ENCODE results near the gene ANKRD29.
A peak's percentile ranks its signal among the peaks of the same experiment; 100 is the strongest.

ANKRD29 gene

GRCh38 chr18:23596183-23596582 is 66.5 kb downstream of the ANKRD29 start:
- TF ChIP-seq CTCF (conservative IDR thresholded peaks at IDR 0.05) (no peak), ZFX (IDR thresholded peaks at IDR 0.05) (no peak)
- H3K27ac ChIP-seq: no peak overlapping the region

GRCh38 chr18:23595591-23595990 is 67.1 kb downstream of the ANKRD29 start:
- TF ChIP-seq ZFX (IDR thresholded peaks at IDR 0.05): no peak
- no peak for TF ChIP-seq CTCF (conservative IDR thresholded peaks at IDR 0.05)
- no peak overlapping the region for H3K27ac ChIP-seq

GRCh38 chr18:23593720-23594119 is 69.0 kb downstream of the ANKRD29 start:
- H3K27ac ChIP-seq: no peak overlapping the region
- no peak for TF ChIP-seq ZFX (IDR thresholded peaks at IDR 0.05)
- TF ChIP-seq CTCF (conservative IDR thresholded peaks at IDR 0.05): no peak

- TF ChIP-seq CTCF (conservative IDR thresholded peaks at IDR 0.05) (no peak), ZFX (IDR thresholded peaks at IDR 0.05) (no peak)
- no peak overlapping the region for H3K27ac ChIP-seq
These were observed 69.8 kb downstream of the ANKRD29 start for GRCh38 chr18:23592911-23593310.

GRCh38 chr18:23591011-23591410 is 71.7 kb downstream of the ANKRD29 start:
- no peak overlapping the region for H3K27ac ChIP-seq
- TF ChIP-seq CTCF (conservative IDR thresholded peaks at IDR 0.05) (no peak), ZFX (IDR thresholded peaks at IDR 0.05) (no peak)

- H3K27ac ChIP-seq: no peak overlapping the region
- TF ChIP-seq CTCF (conservative IDR thresholded peaks at IDR 0.05) (no peak), ZFX (IDR thresholded peaks at IDR 0.05) (no peak)
These were observed 73.7 kb downstream of the ANKRD29 start for GRCh38 chr18:23588836-23589560.

- peak; percentile 26 for TF ChIP-seq CTCF (conservative IDR thresholded peaks at IDR 0.05)
- no peak for TF ChIP-seq ZFX (IDR thresholded peaks at IDR 0.05)
- H3K27ac ChIP-seq: peak overlapping the region; percentile 92
These were observed 75.5 kb downstream of the ANKRD29 start for GRCh38 chr18:23587220-23587642.

All from C4-2B (cell line).